Measurements from ENCODE around the gene TBC1D1. TPM values are rescaled to one million over a fixed set of nuclear protein-coding genes. Genes with fewer than 3 reads are reported as not detected.

TBC1D1 gene
- total and polyA plus RNA-seq, 2 of the 8 experiments (the other 6 are each of a cell fraction or from before 2014, with no cell fraction given): 96.9 to 162 TPM

DNA sequence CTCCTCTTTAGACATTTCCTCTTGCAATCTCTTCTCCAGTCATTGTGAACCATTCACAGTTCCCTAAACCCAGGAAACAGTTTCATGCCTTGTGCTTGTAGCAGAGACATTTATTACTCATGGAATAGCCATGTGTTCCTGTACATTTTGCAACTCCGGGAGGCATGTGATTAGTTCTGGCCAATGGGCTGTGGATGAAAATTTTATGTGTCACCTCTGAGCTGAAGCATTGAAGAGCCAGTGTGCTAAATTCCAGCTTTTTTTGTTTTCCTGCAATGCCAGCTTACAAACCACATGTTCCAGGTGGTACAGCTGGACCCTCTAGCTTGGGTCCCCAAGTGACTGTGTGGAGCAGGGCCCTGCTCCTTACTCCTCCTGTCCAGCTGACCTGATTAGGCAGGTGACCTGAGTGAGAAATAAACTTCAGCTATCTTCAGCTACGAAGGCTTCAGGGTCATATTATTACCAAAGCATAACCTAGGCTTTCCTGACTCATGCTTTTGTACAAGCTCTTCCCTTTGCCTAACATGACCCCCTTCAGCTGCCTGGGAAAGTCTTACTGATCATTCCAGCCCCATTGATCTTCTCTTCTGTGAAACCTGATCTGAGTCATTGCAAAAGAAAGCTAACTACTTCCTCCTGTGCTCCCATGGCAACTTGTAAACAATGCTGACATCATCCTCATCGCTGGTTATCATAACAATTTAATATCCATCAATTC, 269.8 kb downstream of the TBC1D1 start:
- H2BK20ac ChIP-seq (ENCODE audit: low read length): no peak overlapping the region
- no peak overlapping the region for H4K8ac ChIP-seq (ENCODE audit: extremely low read depth, insufficient read depth, low read length)
- H3K27me3 ChIP-seq (replicated peaks in 1 of 4; ENCODE audit: control insufficient read depth in 3 of 4, extremely low read depth in 1 of 4, insufficient read depth in 3 of 4, low read length in 3 of 4): no peaks in the 10 kb centered on the region
- no peak for DNase-seq (ENCODE audit: low read depth in 1 of 2, low spot score in 2 of 2)
- no peak overlapping the region for H3K14ac ChIP-seq (ENCODE audit: insufficient read length)
- H3K23me2 ChIP-seq (ENCODE audit: low read depth, low read length): peaks cover 2% of the 10 kb centered on the region; the same call in 1 of the 2 replicates
- no peak overlapping the region for H4K91ac ChIP-seq (replicated peaks; ENCODE audit: insufficient read length, low read length)
- H2AK5ac ChIP-seq (ENCODE audit: low read depth, low read length): no peak overlapping the region
- H3K36me3 ChIP-seq (ENCODE audit: control insufficient read depth in 2 of 4, insufficient read depth in 4 of 4, low read length in 3 of 4): 0 out of 8 replicates have a peak, but pooled peaks cover 0 to 3% (median 0%) of the 10 kb centered on the region in 4 experiments
- H3K56ac ChIP-seq (replicated peaks; ENCODE audit: insufficient read length, low read depth, low read length): no peak overlapping the region
- H2BK15ac ChIP-seq (ENCODE audit: low read length): no peak overlapping the region
- no peak overlapping the region for H3K4me3 ChIP-seq (ENCODE audit: extremely low read depth in 1 of 4, insufficient read depth in 2 of 4, low read depth in 3 of 4, low read length in 4 of 4)
- H2BK120ac ChIP-seq (replicated peaks; ENCODE audit: low read depth, low read length): no peak overlapping the region
- H3K79me2 ChIP-seq (ENCODE audit: control insufficient read depth in 1 of 2, insufficient read depth in 2 of 2, low read length in 2 of 2): no peaks in the 10 kb centered on the region
- no peak overlapping the region for H3K9ac ChIP-seq (replicated peaks in 1 of 4; ENCODE audit: extremely low read depth in 1 of 4, low read depth in 3 of 4, low read length in 3 of 4)
- H4K20me1 ChIP-seq (replicated peaks in 1 of 2; ENCODE audit: control insufficient read depth in 1 of 2, insufficient read depth in 2 of 2, low read length in 2 of 2): no peaks in the 10 kb centered on the region
- 0 out of 2 replicates have a peak overlapping the region, but pooled peaks have one; percentile 55 for H2AFZ ChIP-seq (ENCODE audit: low read length)
- 66% methylated on average over 3 of the region's 3 CpGs; no CpG with 5 or more reads in 1 of the 2 experiments for WGBS, 2 experiments (ENCODE audit: extremely low coverage in 1 of 2, insufficient coverage in 1 of 2, insufficient read length in 1 of 2, insufficient replicate concordance in 2 of 2, low coverage in 1 of 2, low lambda C conversion rate in 2 of 2, missing lambda C conversion rate in 1 of 2)
- H3K9me3 ChIP-seq (ENCODE audit: insufficient read depth in 2 of 2, low read depth in 1 of 2, low read length in 1 of 2): peaks cover 7 to 8% of the 10 kb centered on the region in 2 experiments; a peak in 2 of 4 replicates
- no peak overlapping the region for H3K4ac ChIP-seq (replicated peaks; ENCODE audit: insufficient read length, low read depth, low read length)
- H3K79me1 ChIP-seq (ENCODE audit: low read depth, low read length): no peaks in the 10 kb centered on the region
- ChIA-PET POLR2A (ENCODE audit: partially characterized antibody) (interaction anchor here (1.4 kb wide), 1 partner anchor 506 kb away, joined by 3 read pairs; no protein-coding TSS in a partner anchor), CTCF (ENCODE audit: partially characterized antibody) (interaction anchor here (0.8 to 3.7 kb wide), 10 partner anchors 14 to 570 kb away, joined by 3 to 21 read pairs (median 4); no protein-coding TSS in a partner anchor)
- no peak overlapping the region for H4K5ac ChIP-seq (ENCODE audit: insufficient read length, low read depth, low read length)
- H3K27ac ChIP-seq (ENCODE audit: low read depth, low read length): no peak overlapping the region
- H3K23ac ChIP-seq (ENCODE audit: insufficient read length): no peak overlapping the region
- H3K4me1 ChIP-seq (replicated peaks in 1 of 4; ENCODE audit: control insufficient read depth in 3 of 4, insufficient read depth in 4 of 4, low read length in 3 of 4): peaks cover 0 to 10% (median 2%) of the 10 kb centered on the region in 4 experiments; a peak in 5 of 7 replicates
- peak overlapping the region; percentile 22; the same call in 1 of the 2 replicates for H2BK5ac ChIP-seq (ENCODE audit: low read depth, low read length)
- H3K18ac ChIP-seq (ENCODE audit: extremely low read depth, low read length): no peak overlapping the region
- peak overlapping the region; percentile 4; the same call in 1 of the 2 replicates for H2BK12ac ChIP-seq (ENCODE audit: low read depth, low read length)
- no peak for FAIRE-seq
- no peak overlapping the region for H3K4me2 ChIP-seq (ENCODE audit: insufficient read depth in 1 of 2, low read depth in 2 of 2, low read length in 2 of 2)
- TF ChIP-seq SP4 (IDR thresholded peaks at IDR 0.05; ENCODE audit: low read length) (no peak), RBBP5 (IDR thresholded peaks at IDR 0.05; ENCODE audit: borderline replicate concordance, low read depth, low read length) (no peak), JUND (IDR thresholded peaks at IDR 0.05; ENCODE audit: low read length) (peak; percentile 77), CBX5 (IDR thresholded peaks at IDR 0.05; ENCODE audit: low read depth, low read length) (no peak), JUN (IDR thresholded peaks at IDR 0.05; ENCODE audit: low read depth, low read length) (peak; percentile 58; the same call in 1 of the 2 replicates), CTBP2 (IDR thresholded peaks at IDR 0.05; ENCODE audit: borderline replicate concordance, insufficient read depth, insufficient read length, low read length) (no peak), SP1 (IDR thresholded peaks at IDR 0.05; ENCODE audit: low read depth, low read length) (0 out of 2 replicates have a peak, but pooled peaks have one; percentile 45), CEBPB (IDR thresholded peaks at IDR 0.05; ENCODE audit: low read depth, low read length) (peak; percentile 86), TBP (IDR thresholded peaks at IDR 0.05; ENCODE audit: low read depth, low read length) (no peak), CREB1 (IDR thresholded peaks at IDR 0.05) (peak; percentile 53), ATF2 (IDR thresholded peaks at IDR 0.05; ENCODE audit: low read length) (peak; percentile 93)
